ENCODE results near the gene DLGAP5. TPM values are rescaled to one million over a fixed set of nuclear protein-coding genes. Genes with fewer than 3 reads are reported as not detected.

Gene DLGAP5
- total RNA-seq, 1 experiment from 2014 or later: 72.8 TPM

DNA sequence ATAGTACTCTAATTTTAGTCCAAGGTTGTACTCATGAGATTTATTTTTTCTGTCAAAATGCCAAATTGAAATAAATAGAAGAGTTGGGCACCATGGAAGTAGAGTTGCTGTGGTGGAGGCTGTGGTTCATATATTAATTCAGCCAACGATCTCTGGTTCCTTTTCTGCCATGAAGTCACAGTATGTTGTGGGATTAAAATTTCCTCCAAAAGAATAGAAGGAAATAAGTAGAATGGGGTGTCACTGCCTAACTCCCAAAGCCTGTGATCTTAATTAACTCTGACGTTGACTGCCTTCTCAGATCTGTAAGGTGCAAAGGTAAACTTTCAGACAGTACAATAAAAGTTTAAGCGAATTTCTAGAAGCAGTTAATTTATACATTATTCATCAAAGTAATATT, 42.2 kb upstream of the DLGAP5 start:
- CTCF ChIA-PET: no interaction called here
- Histone ChIP-seq H3K4me2 (ENCODE audit: low read length) (no peak overlapping the region), H3K79me2 (ENCODE audit: insufficient read depth, low read length) (no peaks in the 10 kb centered on the region), H3K9me2 (ENCODE audit: insufficient read depth) (no peaks in the 10 kb centered on the region), H3K27ac (ENCODE audit: low read depth, low read length) (no peak overlapping the region), H2AFZ (ENCODE audit: low read depth, low read length, poor library complexity, severe bottlenecking) (no peak overlapping the region), H3K4me1 (ENCODE audit: control insufficient read depth in 1 of 2, insufficient read depth in 2 of 2, low read length in 2 of 2) (no peaks in the 10 kb centered on the region), H3K4me3 (replicated peaks in 1 of 2; ENCODE audit: low read depth in 1 of 2, low read length in 2 of 2) (no peak overlapping the region), H3K9me3 (ENCODE audit: control insufficient read depth in 1 of 2, insufficient read depth in 1 of 2, low read depth in 1 of 2, low read length in 2 of 2) (no peaks in the 10 kb centered on the region), H3K9ac (ENCODE audit: low read length) (no peak overlapping the region), H4K20me1 (ENCODE audit: insufficient read depth) (no peaks in the 10 kb centered on the region), H3K27me3 (ENCODE audit: insufficient read depth, low read length) (peaks cover 6% of the 10 kb centered on the region; the same call in 1 of the 2 replicates), H3K36me3 (ENCODE audit: control insufficient read depth in 1 of 2, insufficient read depth in 2 of 2, low read length in 2 of 2) (no peaks in the 10 kb centered on the region)
- intact Hi-C loops (cut with micrococcal nuclease): no loop called here
- POLR2A ChIA-PET: no interaction called here
- ATAC-seq (no peak), DNase-seq (ENCODE audit: low read depth, low spot score) (no peak)
- RAD21 ChIA-PET (ENCODE audit: low non-redundant PET in 1 of 2, low total read pairs in 2 of 2, uncharacterized antibody in 2 of 2, unreplicated experiment in 2 of 2): no interaction called here
- BruUV-seq (replicated peaks): no TSS peak
- TF ChIP-seq CEBPB (IDR thresholded peaks at IDR 0.05; ENCODE audit: low read depth): no peak
- no peak for TF ChIP-seq ZBTB33 (IDR thresholded peaks at IDR 0.05; ENCODE audit: extremely low read depth, insufficient replicate concordance, low read length)
- TF ChIP-seq REST (IDR thresholded peaks at IDR 0.05; ENCODE audit: low read depth): no peak
- no peak for TF ChIP-seq TCF7L2 (IDR thresholded peaks at IDR 0.05; ENCODE audit: borderline replicate concordance, extremely low read depth, insufficient read depth, insufficient read length)
- TF ChIP-seq FOSL1 (IDR thresholded peaks at IDR 0.05; ENCODE audit: low read depth): no peak
- no peak for TF ChIP-seq JUND (IDR thresholded peaks at IDR 0.05)
- no peak for TF ChIP-seq ZNF274 (IDR thresholded peaks at IDR 0.05; ENCODE audit: low read depth, low read length)
- no peak for TF ChIP-seq ZFX (IDR thresholded peaks at IDR 0.05)
- no peak for TF ChIP-seq EZH2 (IDR thresholded peaks at IDR 0.05)
- TF ChIP-seq, protein P1, sequence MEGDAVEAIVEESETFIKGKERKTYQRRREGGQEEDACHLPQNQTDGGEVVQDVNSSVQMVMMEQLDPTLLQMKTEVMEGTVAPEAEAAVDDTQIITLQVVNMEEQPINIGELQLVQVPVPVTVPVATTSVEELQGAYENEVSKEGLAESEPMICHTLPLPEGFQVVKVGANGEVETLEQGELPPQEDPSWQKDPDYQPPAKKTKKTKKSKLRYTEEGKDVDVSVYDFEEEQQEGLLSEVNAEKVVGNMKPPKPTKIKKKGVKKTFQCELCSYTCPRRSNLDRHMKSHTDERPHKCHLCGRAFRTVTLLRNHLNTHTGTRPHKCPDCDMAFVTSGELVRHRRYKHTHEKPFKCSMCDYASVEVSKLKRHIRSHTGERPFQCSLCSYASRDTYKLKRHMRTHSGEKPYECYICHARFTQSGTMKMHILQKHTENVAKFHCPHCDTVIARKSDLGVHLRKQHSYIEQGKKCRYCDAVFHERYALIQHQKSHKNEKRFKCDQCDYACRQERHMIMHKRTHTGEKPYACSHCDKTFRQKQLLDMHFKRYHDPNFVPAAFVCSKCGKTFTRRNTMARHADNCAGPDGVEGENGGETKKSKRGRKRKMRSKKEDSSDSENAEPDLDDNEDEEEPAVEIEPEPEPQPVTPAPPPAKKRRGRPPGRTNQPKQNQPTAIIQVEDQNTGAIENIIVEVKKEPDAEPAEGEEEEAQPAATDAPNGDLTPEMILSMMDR (IDR thresholded peaks at IDR 0.05 in 2 of 3, conservative IDR thresholded peaks at IDR 0.05 in 1 of 3; ENCODE audit: borderline replicate concordance in 1 of 3, insufficient read depth in 1 of 3, low read depth in 2 of 3, low read length in 2 of 3): no peak
- no peak for TF ChIP-seq POLR2AphosphoS5 (IDR thresholded peaks at IDR 0.05; ENCODE audit: low read depth, low read length)
- TF ChIP-seq SRF (IDR thresholded peaks at IDR 0.05; ENCODE audit: low read depth): no peak
- TF ChIP-seq CBX3 (IDR thresholded peaks at IDR 0.05; ENCODE audit: low read depth): no peak
